K562 (cell line): ENCODE results near the gene CTCFL. TPM values are rescaled to one million over a fixed set of nuclear protein-coding genes. Genes with fewer than 3 reads are reported as not detected.

Experiments
- polyA plus RNA-seq, 8 experiments: library from polyadenylated mRNA; depleted of rRNA in 4 of 8; stranded (reverse) in 5 of 8; unstranded in 3 of 8; fragments of >200 nt; fragmentation: Nextera tagmentation in 2 of 8; fragmentation: Illumina TruSeq in 1 of 8; extraction: Ambion mirVana in 2 of 8; extraction: Trizol in 1 of 8; gene quantifications; 2 replicates each; pipeline versions ENCODE4 v1.2.1 to v1.2.3, GENCODE V29; 2011 to 2014; ENCODE audit warnings: inconsistent platforms in 1 of 8, missing spikeins in 1 of 8
- total RNA-seq, 7 experiments: library from RNA; depleted of rRNA in 6 of 7; stranded (reverse); fragments of >200 nt in 6 of 7; fragmentation: Illumina TruSeq in 2 of 7; extraction: Trizol in 2 of 7; gene quantifications; 2 replicates each; pipeline versions ENCODE4 v1.2.1 to v1.2.3, GENCODE V29; 2011 to 2021; ENCODE audit warnings: low replicate concordance in 1 of 7

CTCFL gene
- total and polyA plus RNA-seq, 9 of the 15 experiments (the other 6 are each of a cell fraction or from before 2014, with no cell fraction given) = 42.4 to 188 (median 111) TPM

Other genes with a start within 250 kb of the CTCFL start
- not detected in 2 replicates for gene SPO11, start 195.3 kb downstream of the CTCFL start, total RNA-seq (2014; rRNA removed)
- gene SPO11, start 195.3 kb downstream of the CTCFL start, total RNA-seq (2014; rRNA removed; fragmentation: Illumina TruSeq; extraction: Trizol) = not detected in 2 replicates
- gene SPO11, start 195.3 kb downstream of the CTCFL start, total RNA-seq (2015; rRNA removed; fragmentation: Illumina TruSeq; extraction: Trizol) = not detected in 2 replicates
- not detected in 2 replicates for gene SPO11, start 195.3 kb downstream of the CTCFL start, total RNA-seq (2021)
- gene SPO11, start 195.3 kb downstream of the CTCFL start, polyA plus RNA-seq (2011; rRNA removed) = not detected in 2 replicates
- not detected in 2 replicates for gene SPO11, start 195.3 kb downstream of the CTCFL start, polyA plus RNA-seq (2014; fragmentation: Illumina TruSeq; extraction: Trizol)
- gene SPO11, start 195.3 kb downstream of the CTCFL start, polyA plus RNA-seq (2014; fragmentation: Nextera tagmentation; extraction: Ambion mirVana) = not detected
- gene SPO11, start 195.3 kb downstream of the CTCFL start, polyA plus RNA-seq (2014; rRNA removed) = not detected in 2 replicates
- 40.8 and 60.8 TPM in 2 replicates for gene RAE1, start 173.9 kb downstream of the CTCFL start, total RNA-seq (2014; rRNA removed)
- gene RAE1, start 173.9 kb downstream of the CTCFL start, total RNA-seq (2014; rRNA removed; fragmentation: Illumina TruSeq; extraction: Trizol) = 77.7 and 81.1 TPM in 2 replicates
- 82.6 and 84.9 TPM in 2 replicates for gene RAE1, start 173.9 kb downstream of the CTCFL start, total RNA-seq (2015; rRNA removed; fragmentation: Illumina TruSeq; extraction: Trizol)
- gene RAE1, start 173.9 kb downstream of the CTCFL start, total RNA-seq (2021) = 68.7 and 70.5 TPM in 2 replicates
- 49.8 and 52.2 TPM in 2 replicates for gene RAE1, start 173.9 kb downstream of the CTCFL start, polyA plus RNA-seq (2011; rRNA removed)
- gene RAE1, start 173.9 kb downstream of the CTCFL start, polyA plus RNA-seq (2014; fragmentation: Illumina TruSeq; extraction: Trizol) = 100 and 104 TPM in 2 replicates
- 100 to 1,000 TPM; 223 to 248 TPM for gene RAE1, start 173.9 kb downstream of the CTCFL start, polyA plus RNA-seq (2014; fragmentation: Nextera tagmentation; extraction: Ambion mirVana)
- 33.7 and 62.4 TPM in 2 replicates for gene RAE1, start 173.9 kb downstream of the CTCFL start, polyA plus RNA-seq (2014; rRNA removed)
- 63.6 and 74.0 TPM in 2 replicates for gene RBM38, start 133.7 kb downstream of the CTCFL start, total RNA-seq (2014; rRNA removed)
- 10.9 and 12.3 TPM in 2 replicates for gene RBM38, start 133.7 kb downstream of the CTCFL start, total RNA-seq (2014; rRNA removed; fragmentation: Illumina TruSeq; extraction: Trizol)
- gene RBM38, start 133.7 kb downstream of the CTCFL start, total RNA-seq (2015; rRNA removed; fragmentation: Illumina TruSeq; extraction: Trizol) = 33.9 and 36.1 TPM in 2 replicates
- 82.4 and 83.4 TPM in 2 replicates for gene RBM38, start 133.7 kb downstream of the CTCFL start, total RNA-seq (2021)
- gene RBM38, start 133.7 kb downstream of the CTCFL start, polyA plus RNA-seq (2011; rRNA removed) = 31.9 and 33.2 TPM in 2 replicates
- 22.5 and 55.0 TPM in 2 replicates for gene RBM38, start 133.7 kb downstream of the CTCFL start, polyA plus RNA-seq (2014; fragmentation: Illumina TruSeq; extraction: Trizol)
- under 1 TPM; 0.28 to 0.39 TPM for gene RBM38, start 133.7 kb downstream of the CTCFL start, polyA plus RNA-seq (2014; fragmentation: Nextera tagmentation; extraction: Ambion mirVana)
- 79.6 and 84.1 TPM in 2 replicates for gene RBM38, start 133.7 kb downstream of the CTCFL start, polyA plus RNA-seq (2014; rRNA removed)
- gene PCK1, start 36.0 kb upstream of the CTCFL start, total RNA-seq (2014; rRNA removed) = 0.05 and 0.16 TPM in 2 replicates
- gene PCK1, start 36.0 kb upstream of the CTCFL start, total RNA-seq (2014; rRNA removed; fragmentation: Illumina TruSeq; extraction: Trizol) = 0.13 and 0.18 TPM in 2 replicates
- 0.29 and 0.30 TPM in 2 replicates for gene PCK1, start 36.0 kb upstream of the CTCFL start, total RNA-seq (2015; rRNA removed; fragmentation: Illumina TruSeq; extraction: Trizol)
- 0.54 and 0.73 TPM in 2 replicates for gene PCK1, start 36.0 kb upstream of the CTCFL start, total RNA-seq (2021)
- 0.09 and 0.15 TPM in 2 replicates for gene PCK1, start 36.0 kb upstream of the CTCFL start, polyA plus RNA-seq (2011; rRNA removed)
- gene PCK1, start 36.0 kb upstream of the CTCFL start, polyA plus RNA-seq (2014; fragmentation: Illumina TruSeq; extraction: Trizol) = 0.12 and 0.14 TPM in 2 replicates
- gene PCK1, start 36.0 kb upstream of the CTCFL start, polyA plus RNA-seq (2014; fragmentation: Nextera tagmentation; extraction: Ambion mirVana) = under 1 TPM; 0.10 to 0.15 TPM
- gene PCK1, start 36.0 kb upstream of the CTCFL start, polyA plus RNA-seq (2014; rRNA removed) = 0.12 and 0.46 TPM in 2 replicates
- not detected in 2 replicates for gene ZBP1, start 95.3 kb upstream of the CTCFL start, total RNA-seq (2014; rRNA removed)
- gene ZBP1, start 95.3 kb upstream of the CTCFL start, total RNA-seq (2014; rRNA removed; fragmentation: Illumina TruSeq; extraction: Trizol) = not detected in 2 replicates
- gene ZBP1, start 95.3 kb upstream of the CTCFL start, total RNA-seq (2015; rRNA removed; fragmentation: Illumina TruSeq; extraction: Trizol) = not detected in 2 replicates
- not detected in 2 replicates for gene ZBP1, start 95.3 kb upstream of the CTCFL start, total RNA-seq (2021)
- gene ZBP1, start 95.3 kb upstream of the CTCFL start, polyA plus RNA-seq (2011; rRNA removed) = not detected in 2 replicates
- gene ZBP1, start 95.3 kb upstream of the CTCFL start, polyA plus RNA-seq (2014; fragmentation: Illumina TruSeq; extraction: Trizol) = not detected in 2 replicates
- gene ZBP1, start 95.3 kb upstream of the CTCFL start, polyA plus RNA-seq (2014; fragmentation: Nextera tagmentation; extraction: Ambion mirVana) = not detected
- not detected in 2 replicates for gene ZBP1, start 95.3 kb upstream of the CTCFL start, polyA plus RNA-seq (2014; rRNA removed)
- gene PMEPA1, start 184.9 kb upstream of the CTCFL start, total RNA-seq (2014; rRNA removed) = not detected in 2 replicates
- not detected in 2 replicates for gene PMEPA1, start 184.9 kb upstream of the CTCFL start, total RNA-seq (2014; rRNA removed; fragmentation: Illumina TruSeq; extraction: Trizol)
- not detected in 2 replicates for gene PMEPA1, start 184.9 kb upstream of the CTCFL start, total RNA-seq (2015; rRNA removed; fragmentation: Illumina TruSeq; extraction: Trizol)
- 0.16 and 0.20 TPM in 2 replicates for gene PMEPA1, start 184.9 kb upstream of the CTCFL start, total RNA-seq (2021)
- gene PMEPA1, start 184.9 kb upstream of the CTCFL start, polyA plus RNA-seq (2011; rRNA removed) = not detected in 2 replicates
- gene PMEPA1, start 184.9 kb upstream of the CTCFL start, polyA plus RNA-seq (2014; fragmentation: Illumina TruSeq; extraction: Trizol) = not detected in 2 replicates
- not detected for gene PMEPA1, start 184.9 kb upstream of the CTCFL start, polyA plus RNA-seq (2014; fragmentation: Nextera tagmentation; extraction: Ambion mirVana)
- gene PMEPA1, start 184.9 kb upstream of the CTCFL start, polyA plus RNA-seq (2014; rRNA removed) = not detected in 2 replicates